Fibroblast of peridontal ligament (primary cell): ENCODE data around the gene ANAPC16.
"Not testable (repeated sequence)": the region's sequence is repeated elsewhere in the genome, so short reads cannot be mapped to it uniquely, and the experiment has no call there.

ENCODE experiments used
- DNase-seq: peaks from one replicate; pipeline ENCODE4 v3.0.0-alpha.2; 2010; ENCODE audit errors: extremely low read depth

Gene ANAPC16

DNA sequence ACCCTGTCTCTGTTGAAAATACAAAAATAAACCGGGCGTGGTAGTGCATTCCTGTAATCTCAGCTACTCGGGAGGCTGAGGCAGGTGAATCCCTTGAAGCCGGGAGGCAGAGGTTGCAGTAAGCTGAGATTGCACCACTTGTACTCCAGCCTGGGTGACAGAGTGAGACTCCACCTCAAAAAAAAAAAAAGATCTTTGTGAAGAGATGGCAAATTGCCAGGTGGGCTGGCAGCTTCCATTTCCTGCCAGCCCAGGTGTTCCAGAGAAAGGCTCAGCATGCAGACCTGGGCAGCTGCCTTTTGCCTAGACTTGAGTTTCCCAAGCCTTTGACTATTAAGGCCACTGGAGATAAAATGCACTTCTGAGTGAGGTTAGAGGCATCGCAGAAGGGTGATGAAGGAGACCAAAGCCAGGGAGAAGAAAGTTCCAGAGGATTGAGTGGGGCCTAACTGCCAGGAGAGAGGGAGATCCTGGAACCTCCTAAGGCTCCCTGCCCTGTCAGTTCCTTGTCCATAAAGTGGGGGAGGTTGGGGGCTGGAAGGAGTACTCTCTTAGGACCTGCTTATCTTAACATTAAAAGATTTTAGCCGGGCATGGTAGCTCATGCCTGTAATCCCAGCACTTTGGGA lies 47.9 kb downstream of the ANAPC16 start:
- no peak for DNase-seq

DNA sequence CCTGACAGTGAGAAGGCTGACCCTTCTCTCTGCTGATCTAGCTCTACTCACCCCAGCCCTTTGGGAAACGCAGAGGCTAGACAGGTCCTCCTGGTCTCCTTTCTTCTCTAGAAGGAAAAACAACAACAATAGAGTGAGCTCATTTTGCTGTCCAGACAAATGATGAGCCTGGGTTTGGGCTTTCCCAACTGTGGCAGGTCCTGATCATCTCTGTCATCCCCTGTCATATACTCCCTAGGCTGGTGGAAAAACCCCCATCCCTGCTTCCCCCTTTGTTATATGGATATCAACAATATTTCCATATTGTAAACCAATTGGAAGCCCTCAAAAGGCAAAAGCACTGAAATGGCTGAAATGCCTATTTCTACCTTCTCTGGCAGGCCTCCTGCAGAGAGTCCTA lies 48.7 kb downstream of the ANAPC16 start:
- DNase-seq, result no peak

- DNase-seq, result no peak
Measured at GRCh38 chr10:72265508-72265907, 49.7 kb downstream of the ANAPC16 start.

- no peak for DNase-seq
Measured at GRCh38 chr10:72265990-72266865, 50.4 kb downstream of the ANAPC16 start.

GRCh38 chr10:72267381-72267780 lies 51.6 kb downstream of the ANAPC16 start:
- DNase-seq, result no peak

- no peak for DNase-seq
Measured at GRCh38 chr10:72267819-72268399, 52.1 kb downstream of the ANAPC16 start.

DNA sequence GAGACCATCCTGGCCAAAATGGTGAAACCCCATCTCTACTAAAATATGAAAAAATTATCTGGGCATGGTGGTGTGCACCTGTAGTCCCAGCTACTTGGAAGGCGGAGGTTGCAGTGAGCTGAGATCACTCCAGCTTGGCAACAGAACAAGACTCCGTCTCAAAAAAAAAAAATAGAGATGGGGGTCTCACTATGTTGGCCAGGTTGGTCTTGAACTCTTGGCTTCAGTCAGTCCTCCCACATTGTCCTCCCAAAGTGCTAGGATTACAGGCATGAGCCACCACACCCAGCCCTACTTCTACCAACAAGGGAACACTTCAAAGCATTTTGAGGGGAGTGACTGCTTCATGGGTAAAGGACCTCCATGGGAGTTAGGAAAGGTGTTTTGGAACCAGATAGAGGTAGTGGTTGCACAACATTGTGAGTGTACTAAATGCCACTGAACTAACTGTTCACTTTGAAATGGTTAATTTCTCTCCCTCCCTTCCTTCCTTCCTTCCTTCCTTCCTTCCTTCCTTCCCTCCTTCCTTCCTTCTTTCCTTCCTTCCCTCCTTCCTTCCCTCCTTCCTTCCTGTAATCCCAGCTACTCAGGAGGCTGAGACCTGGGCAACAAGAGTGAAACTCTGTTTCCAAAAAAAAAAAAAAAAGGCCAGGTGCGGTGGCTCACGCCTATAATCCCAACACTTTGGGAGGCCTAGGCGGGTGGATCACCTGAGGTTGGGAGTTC lies 52.8 kb downstream of the ANAPC16 start:
- not testable (repeated sequence) for DNase-seq

DNA sequence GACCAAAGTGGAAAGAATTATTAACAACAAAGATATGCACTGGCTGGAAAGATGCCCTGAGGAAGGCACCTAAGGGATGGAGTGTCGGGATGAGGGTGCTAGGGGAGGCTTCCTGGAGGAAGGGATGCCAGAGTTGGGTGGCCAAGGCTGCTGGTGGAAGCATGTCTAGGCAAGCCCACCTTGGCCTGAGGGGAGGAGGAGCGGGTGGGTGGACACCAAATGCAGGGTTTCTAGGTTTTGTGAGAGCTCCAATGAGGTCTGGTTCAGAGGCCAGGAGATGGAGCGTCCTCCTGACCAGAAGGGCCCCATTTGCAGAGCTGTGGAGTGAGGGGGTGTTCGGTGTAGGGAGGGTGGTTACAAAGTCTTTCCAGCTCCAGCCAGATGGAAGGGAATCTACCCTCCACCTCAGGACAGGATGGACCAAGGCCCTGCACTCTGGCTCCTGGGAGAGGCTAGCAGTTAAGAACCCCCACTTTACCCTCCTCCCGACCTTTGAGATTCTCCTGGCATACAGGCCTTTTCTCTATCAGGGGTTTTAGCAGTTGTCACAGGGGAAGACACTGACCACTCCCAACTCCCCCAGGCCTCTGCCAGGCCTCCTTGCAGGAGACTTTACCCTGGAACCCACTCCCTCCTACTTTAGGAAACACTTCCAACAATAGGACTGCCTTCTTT lies 54.9 kb downstream of the ANAPC16 start:
- no peak for DNase-seq

DNA sequence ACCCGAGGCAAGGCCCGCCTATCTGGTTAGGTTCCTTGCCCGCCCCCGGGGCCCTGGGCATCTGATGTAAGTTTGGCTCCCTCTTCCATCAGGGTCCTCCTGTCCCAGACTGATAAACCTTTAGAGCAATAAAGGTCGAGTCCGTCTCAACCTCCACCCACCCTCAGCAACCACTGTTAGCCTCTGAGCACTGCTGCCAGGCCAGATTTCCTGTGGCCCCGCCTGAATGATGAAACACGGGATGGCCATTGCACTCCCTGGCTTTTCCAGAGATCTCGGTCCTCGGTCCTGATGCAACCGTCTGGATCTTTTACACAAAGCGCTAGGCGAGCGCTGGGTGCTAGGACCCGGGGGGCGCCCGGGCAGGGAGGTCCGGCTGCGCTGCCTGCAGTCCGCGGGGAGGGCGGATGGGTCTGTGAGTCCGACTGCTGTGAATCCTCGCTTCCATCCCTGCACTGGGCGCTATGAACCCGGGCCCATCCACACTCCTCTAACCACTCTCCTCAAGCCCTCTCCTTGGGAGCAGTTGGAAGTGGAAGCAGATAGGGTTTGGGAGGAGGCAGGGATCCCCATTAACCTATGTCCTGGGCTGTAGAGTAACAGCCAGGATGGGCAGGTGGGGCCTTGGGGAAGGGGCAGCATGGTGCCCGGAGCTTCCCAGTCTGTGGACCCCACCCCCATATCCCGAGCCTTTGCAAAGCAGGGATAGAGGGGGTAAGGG lies 57.0 kb downstream of the ANAPC16 start:
- DNase-seq, result peak; percentile 98

- peak; percentile 99 for DNase-seq
Measured at GRCh38 chr10:72273410-72274212, 57.8 kb downstream of the ANAPC16 start, which contains the start of gene DDIT4. TSS of gene DDIT4 (plus strand) at chr10:72273924. CDS start at chr10:72274217, 293 bp downstream.

DNA sequence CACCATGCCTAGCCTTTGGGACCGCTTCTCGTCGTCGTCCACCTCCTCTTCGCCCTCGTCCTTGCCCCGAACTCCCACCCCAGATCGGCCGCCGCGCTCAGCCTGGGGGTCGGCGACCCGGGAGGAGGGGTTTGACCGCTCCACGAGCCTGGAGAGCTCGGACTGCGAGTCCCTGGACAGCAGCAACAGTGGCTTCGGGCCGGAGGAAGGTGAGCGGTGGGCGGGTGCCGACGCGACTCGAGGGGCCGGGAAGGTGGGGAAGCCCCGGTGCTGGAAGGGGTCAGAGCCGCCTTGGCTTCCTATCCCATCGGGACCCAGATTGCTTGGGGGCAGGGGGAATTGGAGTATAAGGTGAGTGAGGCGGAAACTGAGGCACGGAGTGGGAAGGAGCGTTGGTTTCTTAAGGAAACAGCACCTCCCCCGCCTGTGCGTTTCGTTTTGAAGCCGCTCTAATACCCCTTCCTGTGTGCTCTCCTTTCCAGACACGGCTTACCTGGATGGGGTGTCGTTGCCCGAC lies 58.5 kb downstream of the ANAPC16 start:
- DNase-seq, result peak; percentile 48

- DNase-seq, result peak; percentile 68
Measured at GRCh38 chr10:72274730-72275350, 59.0 kb downstream of the ANAPC16 start.

DNA sequence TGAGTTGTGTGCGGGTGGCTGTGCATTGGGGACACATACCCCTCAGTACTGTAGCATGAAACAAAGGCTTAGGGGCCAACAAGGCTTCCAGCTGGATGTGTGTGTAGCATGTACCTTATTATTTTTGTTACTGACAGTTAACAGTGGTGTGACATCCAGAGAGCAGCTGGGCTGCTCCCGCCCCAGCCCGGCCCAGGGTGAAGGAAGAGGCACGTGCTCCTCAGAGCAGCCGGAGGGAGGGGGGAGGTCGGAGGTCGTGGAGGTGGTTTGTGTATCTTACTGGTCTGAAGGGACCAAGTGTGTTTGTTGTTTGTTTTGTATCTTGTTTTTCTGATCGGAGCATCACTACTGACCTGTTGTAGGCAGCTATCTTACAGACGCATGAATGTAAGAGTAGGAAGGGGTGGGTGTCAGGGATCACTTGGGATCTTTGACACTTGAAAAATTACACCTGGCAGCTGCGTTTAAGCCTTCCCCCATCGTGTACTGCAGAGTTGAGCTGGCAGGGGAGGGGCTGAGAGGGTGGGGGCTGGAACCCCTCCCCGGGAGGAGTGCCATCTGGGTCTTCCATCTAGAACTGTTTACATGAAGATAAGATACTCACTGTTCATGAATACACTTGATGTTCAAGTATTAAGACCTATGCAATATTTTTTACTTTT lies 59.7 kb downstream of the ANAPC16 start:
- DNase-seq, result no peak

- no peak for DNase-seq
Measured at GRCh38 chr10:72276013-72276387, 60.2 kb downstream of the ANAPC16 start.

GRCh38 chr10:72276421-72277339 lies 60.9 kb downstream of the ANAPC16 start:
- DNase-seq, result peak; percentile 61

GRCh38 chr10:72277340-72277995 lies 61.7 kb downstream of the ANAPC16 start:
- DNase-seq, result no peak

DNA sequence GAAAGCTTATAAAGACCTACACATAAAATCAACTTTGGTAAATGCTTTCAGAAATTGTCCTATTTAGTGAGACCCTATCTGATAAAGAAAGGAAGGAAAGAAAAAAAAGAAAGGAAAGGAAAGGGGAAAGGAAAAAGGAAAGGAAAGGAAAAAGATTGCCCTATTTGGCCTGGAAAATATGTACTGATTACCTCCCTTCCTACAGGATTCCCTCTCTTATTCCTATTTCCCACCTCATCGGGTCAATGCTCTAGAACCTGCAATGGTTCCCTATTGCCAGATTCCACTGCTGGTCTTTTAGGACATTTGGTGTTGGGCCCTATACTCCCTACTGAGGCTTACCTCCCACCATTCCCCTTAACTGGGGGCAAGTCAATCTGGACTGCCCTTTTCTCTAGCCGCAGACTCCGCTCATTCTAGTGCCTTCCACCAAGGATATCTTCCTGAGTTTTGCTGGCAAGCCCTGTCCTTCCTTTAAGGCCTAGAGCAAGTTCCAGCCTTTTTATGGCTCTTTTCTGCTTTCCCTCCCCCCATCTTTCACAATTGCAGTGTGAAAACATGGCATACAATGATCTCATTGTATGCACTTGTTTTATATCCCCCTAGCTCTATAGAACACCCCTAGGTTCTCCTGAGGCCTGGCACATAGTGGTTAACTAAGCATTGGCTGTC lies 62.3 kb downstream of the ANAPC16 start:
- DNase-seq, result no peak
